Activated CD4-positive, alpha-beta T cell treated with anti-CD3 and anti-CD28 coated beads for 1 hour (primary cell): ENCODE measurements around the gene BCAR3.
"Not testable (repeated sequence)": the region's sequence is repeated elsewhere in the genome, so short reads cannot be mapped to it uniquely, and the experiment has no call there.

Source experiments
- DNase-seq: peaks from one replicate; pipeline ENCODE4 v3.0.0-alpha.2; 2020

BCAR3 gene

GRCh38 chr1:93705892-93706500 lies 24.4 kb upstream of the BCAR3 start:
- no peak for DNase-seq

- no peak for DNase-seq
These were observed 22.4 kb upstream of the BCAR3 start for GRCh38 chr1:93704052-93704451.

GRCh38 chr1:93703643-93704042 lies 22.0 kb upstream of the BCAR3 start:
- no peak for DNase-seq

GRCh38 chr1:93702828-93703183 lies 21.2 kb upstream of the BCAR3 start:
- DNase-seq = no peak

GRCh38 chr1:93702111-93702827 lies 20.6 kb upstream of the BCAR3 start:
- DNase-seq = no peak

GRCh38 chr1:93701629-93702028 lies 20.0 kb upstream of the BCAR3 start:
- DNase-seq = no peak

- no peak for DNase-seq
These were observed 19.2 kb upstream of the BCAR3 start for GRCh38 chr1:93700532-93701469.

GRCh38 chr1:93699503-93700168 lies 18.0 kb upstream of the BCAR3 start:
- DNase-seq = no peak

GRCh38 chr1:93699049-93699384 lies 17.4 kb upstream of the BCAR3 start:
- DNase-seq = no peak

- no peak for DNase-seq
These were observed 16.9 kb upstream of the BCAR3 start for GRCh38 chr1:93698329-93699048.

GRCh38 chr1:93697566-93697965 lies 15.9 kb upstream of the BCAR3 start:
- DNase-seq = not testable (repeated sequence)

- DNase-seq = no peak
These were observed 13.9 kb upstream of the BCAR3 start for GRCh38 chr1:93695411-93696005.

- DNase-seq = no peak
These were observed 13.2 kb upstream of the BCAR3 start for GRCh38 chr1:93694819-93695218.

- no peak for DNase-seq
These were observed 12.4 kb upstream of the BCAR3 start for GRCh38 chr1:93694039-93694438.

- DNase-seq = no peak
These were observed 11.4 kb upstream of the BCAR3 start for GRCh38 chr1:93692983-93693591.

- DNase-seq = no peak
These were observed 10.8 kb upstream of the BCAR3 start for GRCh38 chr1:93692451-93692861.

- DNase-seq = no peak
These were observed 10.4 kb upstream of the BCAR3 start for GRCh38 chr1:93692026-93692425.

- DNase-seq = no peak
These were observed 9.5 kb upstream of the BCAR3 start for GRCh38 chr1:93690921-93691789.

GRCh38 chr1:93690341-93690740 lies 8.7 kb upstream of the BCAR3 start:
- no peak for DNase-seq

GRCh38 chr1:93689521-93690223 lies 8.0 kb upstream of the BCAR3 start:
- no peak for DNase-seq
